NCI-H1930 (cell line): Measurements from ENCODE around the gene HS3ST2.
"Not testable (repeated sequence)": the region's sequence is repeated elsewhere in the genome, so short reads cannot be mapped to it uniquely, and the experiment has no call there.

Source experiments
- DNase-seq, 2 experiments: peaks; one replicate each; lab custom pipeline; 2025; lab: John Stamatoyannopoulos, UW

HS3ST2 gene

DNA sequence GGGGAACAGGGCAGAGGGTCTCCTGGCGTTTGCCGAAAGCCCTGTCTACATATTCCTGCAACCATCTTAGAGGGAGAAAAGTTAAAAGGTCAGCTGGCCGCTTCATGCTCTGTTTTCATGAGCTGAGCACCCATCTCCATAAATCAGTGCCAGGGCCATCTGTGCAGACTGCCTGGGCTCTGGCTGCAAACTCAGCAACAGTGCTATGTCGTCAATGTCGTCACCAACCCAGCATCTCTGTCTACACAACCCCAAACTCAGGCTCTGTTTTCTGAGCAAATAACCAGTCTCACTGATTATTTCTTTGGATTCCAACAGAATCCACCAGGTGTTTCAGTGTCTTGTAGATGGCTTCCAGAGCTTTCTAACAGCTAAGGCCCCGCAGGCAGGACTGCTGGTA, 65.0 kb downstream of the HS3ST2 start:
- DNase-seq: no peak

GRCh38 chr16:22879466-22879865, 65.5 kb downstream of the HS3ST2 start:
- DNase-seq: no peak

DNA sequence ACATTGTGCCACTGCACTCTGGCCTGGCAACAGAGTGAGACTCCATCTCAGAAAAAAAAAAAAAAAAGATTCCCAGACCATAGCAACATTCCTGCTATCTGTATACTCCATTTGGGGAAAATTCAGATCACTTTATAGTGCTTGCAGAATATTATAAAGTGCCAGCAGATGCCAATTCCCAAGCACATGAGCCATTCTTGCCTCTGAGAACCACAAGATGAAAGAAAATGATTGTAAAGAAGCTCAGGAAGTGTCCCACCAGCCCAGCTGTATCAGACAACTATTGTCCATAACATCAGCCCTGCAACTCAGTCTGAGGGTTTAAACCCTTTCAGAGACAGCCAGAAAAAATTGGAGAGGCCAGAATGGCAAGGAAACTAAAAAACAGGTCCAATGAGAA, 69.0 kb downstream of the HS3ST2 start:
- no peak for DNase-seq

DNA sequence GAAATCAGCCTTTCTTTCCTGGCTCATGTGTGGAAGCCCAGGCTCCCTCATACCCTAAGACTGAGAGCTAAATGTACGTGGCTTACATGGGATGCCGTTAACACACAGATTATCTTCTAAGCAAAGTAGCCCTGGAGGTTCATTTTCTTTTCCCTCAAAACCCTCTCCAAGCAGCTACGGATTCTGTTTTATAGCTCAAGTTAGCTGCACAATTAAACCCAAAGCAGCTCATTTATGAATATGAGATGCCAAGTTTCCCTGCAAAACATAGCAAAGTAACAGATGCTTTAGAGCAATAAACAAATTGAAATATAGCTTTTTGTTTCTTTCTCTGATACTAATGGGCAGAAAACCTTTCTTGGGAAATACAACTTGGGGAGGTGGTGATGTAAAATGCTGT, 72.0 kb downstream of the HS3ST2 start:
- no peak for DNase-seq

- no peak for DNase-seq
Observed at GRCh38 chr16:22886927-22887326, 73.0 kb downstream of the HS3ST2 start.

DNA sequence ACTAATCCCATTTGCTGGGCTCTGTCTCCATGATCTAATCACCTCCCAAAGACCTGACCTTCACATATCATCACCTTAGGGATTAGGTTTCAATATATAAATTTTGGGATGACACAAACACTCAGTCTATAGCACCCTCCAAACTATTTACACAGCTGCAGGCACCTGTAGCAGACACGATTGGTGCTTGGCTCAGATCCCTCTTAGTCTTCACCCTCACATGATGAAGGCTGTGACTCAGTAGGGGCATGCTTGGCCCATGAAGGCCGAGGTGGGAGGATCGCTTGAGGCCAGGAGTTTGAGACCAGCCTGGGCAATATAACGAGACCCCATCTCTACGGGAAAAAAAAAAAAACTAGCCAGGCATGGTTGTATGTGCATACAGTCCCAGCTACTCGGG, 73.5 kb downstream of the HS3ST2 start:
- no peak for DNase-seq

DNA sequence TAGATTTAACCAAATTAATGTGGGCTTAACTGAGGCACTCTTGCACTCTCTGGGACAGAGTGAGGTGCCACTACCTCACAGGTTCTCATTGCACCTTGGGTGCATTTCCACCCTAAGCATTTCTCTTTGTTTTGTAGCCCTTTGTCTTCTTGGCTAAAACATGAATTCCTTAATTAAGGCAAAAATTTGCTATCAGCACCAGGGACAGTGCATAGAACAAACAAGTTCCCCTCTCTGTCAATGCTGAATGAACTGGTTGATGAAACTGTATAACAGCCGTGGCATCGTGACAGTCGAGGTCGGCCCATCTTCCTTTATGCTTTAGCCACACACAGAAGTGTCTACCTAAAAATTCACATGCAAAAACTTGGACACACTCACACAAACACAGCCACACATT, 74.8 kb downstream of the HS3ST2 start:
- DNase-seq: no peak

DNA sequence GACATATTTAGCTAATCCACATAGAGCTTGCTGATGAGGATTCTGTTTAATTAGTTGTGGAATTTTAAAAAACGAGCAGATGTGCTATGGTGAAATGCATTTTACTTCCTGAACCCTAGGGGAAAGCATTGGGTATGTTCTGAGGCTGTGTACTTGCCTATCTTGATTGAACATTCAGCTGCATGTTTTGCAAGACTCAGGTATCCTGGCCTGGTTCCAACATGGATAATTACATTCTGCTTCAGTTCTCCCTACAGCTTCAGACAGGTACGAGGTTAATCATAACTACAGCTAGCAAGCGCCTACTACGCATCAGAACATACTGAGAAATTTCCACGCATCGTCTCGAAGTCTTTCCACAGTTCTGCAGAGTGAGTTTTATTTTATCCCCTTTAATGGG, 77.0 kb downstream of the HS3ST2 start:
- no peak for DNase-seq

DNA sequence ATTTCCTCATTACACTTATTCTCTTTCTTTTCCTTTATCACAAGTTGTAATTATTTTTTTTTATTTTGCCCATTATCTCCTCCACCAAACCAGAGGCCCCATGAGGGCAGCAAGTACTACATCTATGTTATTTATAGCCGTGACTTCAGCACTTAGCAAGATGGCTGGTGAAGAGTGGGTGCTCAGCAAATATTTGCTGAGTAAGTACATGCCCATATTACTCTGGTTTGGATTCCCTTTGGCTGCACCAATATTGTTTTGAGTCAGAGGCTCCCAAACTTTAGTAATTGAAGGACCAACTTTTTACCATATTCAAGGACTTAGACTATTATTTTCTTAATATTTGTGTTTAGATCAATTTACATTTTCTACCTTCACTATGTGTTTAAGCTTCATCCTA, 83.2 kb downstream of the HS3ST2 start:
- no peak for DNase-seq

DNA sequence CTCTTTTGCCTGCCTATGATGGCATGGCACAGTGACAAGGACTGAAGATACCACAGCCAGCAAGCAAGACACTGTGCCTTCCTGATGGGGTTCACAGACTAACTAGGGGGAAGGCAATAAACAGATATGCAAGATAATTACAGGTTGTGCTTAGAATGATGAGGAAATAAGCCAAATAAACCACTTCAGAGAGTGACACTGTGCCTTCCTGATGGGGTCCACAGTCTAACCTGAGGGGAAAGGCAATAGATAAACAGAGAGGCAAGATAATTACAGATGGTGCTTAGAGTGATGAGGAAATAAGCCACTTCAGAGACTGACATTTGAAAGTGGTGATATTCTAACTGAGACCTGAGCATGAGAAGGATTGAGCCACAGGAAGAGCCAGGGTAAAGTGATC, 84.2 kb downstream of the HS3ST2 start:
- DNase-seq: no peak

GRCh38 chr16:22898874-22899348, 84.9 kb downstream of the HS3ST2 start:
- peak; percentile 46 to 70 for DNase-seq

- DNase-seq: not testable (repeated sequence)
Observed at GRCh38 chr16:22899567-22899966, 85.6 kb downstream of the HS3ST2 start.

GRCh38 chr16:22900863-22901262, 86.9 kb downstream of the HS3ST2 start:
- no peak for DNase-seq

- DNase-seq: no peak
Observed at GRCh38 chr16:22901563-22901962, 87.6 kb downstream of the HS3ST2 start.

DNA sequence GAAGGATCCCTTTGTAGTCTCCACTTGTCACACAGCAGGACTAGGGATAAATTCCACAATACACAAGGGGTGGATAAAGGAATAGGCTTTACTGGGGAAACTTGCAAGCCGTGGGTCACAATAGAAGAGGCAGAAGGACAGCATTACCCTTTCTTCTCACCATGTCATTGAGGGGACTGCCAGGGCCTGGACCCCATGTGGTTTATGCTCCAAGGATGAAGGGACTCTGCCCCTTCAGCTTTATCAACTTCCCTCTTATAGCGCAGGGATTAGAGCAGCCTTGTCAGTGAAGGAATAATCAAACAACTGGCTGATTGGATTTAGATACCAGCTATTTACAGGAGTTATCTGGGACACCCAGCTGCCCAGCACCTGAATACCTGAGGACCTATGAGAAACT, 89.8 kb downstream of the HS3ST2 start:
- DNase-seq: no peak

DNA sequence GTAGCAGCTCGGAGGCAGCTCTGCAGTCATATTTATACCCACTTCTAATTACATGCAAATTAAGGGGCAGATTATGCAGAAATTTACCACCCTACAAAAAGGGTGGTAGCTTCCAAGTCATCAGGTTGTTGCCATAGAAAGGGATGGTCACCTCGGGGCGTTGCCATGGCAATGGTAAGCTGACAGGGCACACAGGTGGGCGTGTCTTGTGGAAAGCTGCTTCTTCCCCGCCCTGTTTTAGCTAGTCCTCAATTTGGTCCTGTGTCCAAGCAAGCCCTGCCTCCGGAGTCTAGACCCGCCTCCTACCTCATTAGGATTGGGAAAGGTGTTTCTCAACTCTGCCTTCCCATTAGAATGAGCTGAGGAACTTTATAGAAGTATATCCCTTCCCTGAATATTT, 98.7 kb downstream of the HS3ST2 start:
- DNase-seq: no peak

DNA sequence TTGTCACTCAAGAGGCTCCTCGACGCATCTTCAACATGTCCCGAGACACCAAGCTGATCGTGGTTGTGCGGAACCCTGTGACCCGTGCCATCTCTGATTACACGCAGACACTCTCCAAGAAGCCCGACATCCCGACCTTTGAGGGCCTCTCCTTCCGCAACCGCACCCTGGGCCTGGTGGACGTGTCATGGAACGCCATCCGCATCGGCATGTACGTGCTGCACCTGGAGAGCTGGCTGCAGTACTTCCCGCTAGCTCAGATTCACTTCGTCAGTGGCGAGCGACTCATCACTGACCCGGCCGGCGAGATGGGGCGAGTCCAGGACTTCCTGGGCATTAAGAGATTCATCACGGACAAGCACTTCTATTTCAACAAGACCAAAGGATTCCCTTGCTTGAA, 101.0 kb downstream of the HS3ST2 start:
- no peak for DNase-seq

DNA sequence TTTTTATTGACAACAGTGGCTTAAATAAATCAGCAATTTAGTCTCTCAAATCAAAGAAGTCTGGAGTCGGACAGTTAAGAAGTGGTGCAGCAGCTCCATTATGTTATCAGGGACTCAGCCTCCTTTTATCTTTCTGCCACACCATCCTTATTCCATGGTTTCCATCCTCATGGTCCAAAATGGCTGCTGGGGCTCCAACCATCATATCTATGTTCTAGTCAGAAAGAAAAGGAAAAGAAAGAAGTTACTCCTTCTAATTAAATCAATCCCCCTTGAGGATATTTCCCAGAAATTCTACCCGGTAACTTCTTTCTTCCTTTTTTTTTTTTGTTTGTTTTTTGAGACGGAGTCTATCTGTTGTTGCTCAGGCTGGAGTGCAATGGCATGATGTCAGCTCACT, 109.5 kb downstream of the HS3ST2 start:
- DNase-seq: no peak

DNA sequence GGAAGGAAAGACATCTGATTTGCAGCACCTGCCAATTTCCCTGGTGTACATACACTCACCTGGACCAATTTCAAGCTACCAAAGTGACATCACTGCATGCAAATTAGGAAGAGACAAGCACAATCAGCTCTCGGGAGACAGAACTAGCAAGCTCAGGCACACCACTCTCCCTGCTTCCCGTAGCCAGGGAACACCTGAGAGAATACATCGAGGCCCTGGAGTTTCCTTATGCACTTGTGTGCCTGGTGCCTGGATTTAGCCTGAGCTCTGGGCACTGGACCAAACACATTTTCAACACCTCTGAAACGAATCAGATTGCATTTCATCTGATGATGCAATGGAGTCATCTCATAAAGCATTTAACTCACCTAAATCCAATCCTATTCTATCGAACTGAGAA, 110.5 kb downstream of the HS3ST2 start:
- no peak for DNase-seq

GRCh38 chr16:22926105-22926751, 112.3 kb downstream of the HS3ST2 start:
- DNase-seq: no peak

GRCh38 chr16:22927306-22927705, 113.3 kb downstream of the HS3ST2 start:
- no peak for DNase-seq

- DNase-seq: no peak
Observed at GRCh38 chr16:22928882-22929435, 115.0 kb downstream of the HS3ST2 start.

- no peak for DNase-seq
Observed at GRCh38 chr16:22929461-22929860, 115.5 kb downstream of the HS3ST2 start.
